ENCODE results near the gene PTPRA. TPM values are rescaled to one million over a fixed set of nuclear protein-coding genes. Genes with fewer than 3 reads are reported as not detected.

PTPRA gene
- total and polyA plus RNA-seq, 4 donors: 113 to 182 (median 166) TPM

- 93% methylated on average over 4 of the region's 4 CpGs for WGBS (ENCODE audit: insufficient coverage)
These were observed 25.5 kb upstream of the PTPRA start for GRCh38 chr20:2847802-2848201.

GRCh38 chr20:2849529-2849928, 23.8 kb upstream of the PTPRA start:
- no peak for DNase-seq (ENCODE audit: low read depth in 4 of 6, low spot score in 6 of 6)
- Histone ChIP-seq H3K27ac (ENCODE audit: low read depth, low read length) (no peak overlapping the region), H3K27me3 (ENCODE audit: control insufficient read depth, insufficient read depth, low read length) (no peaks in the 10 kb centered on the region), H3K4me1 (ENCODE audit: control insufficient read depth, insufficient read depth, low read length) (peaks cover 4% of the 10 kb centered on the region), H3K4me3 (ENCODE audit: low read depth, low read length) (no peak overlapping the region), H3K9me3 (ENCODE audit: control insufficient read depth, insufficient read depth, low read length) (no peaks in the 10 kb centered on the region), H3K36me3 (ENCODE audit: control insufficient read depth, insufficient read depth, low read length) (peaks cover 2% of the 10 kb centered on the region)
- WGBS (ENCODE audit: insufficient coverage): 96% methylated on average over 3 of the region's 4 CpGs

More at GRCh38 chr20:2847802-2848201, 25.5 kb upstream of the PTPRA start:
- Histone ChIP-seq H3K27me3 (ENCODE audit: control insufficient read depth, insufficient read depth, low read length) (no peaks in the 10 kb centered on the region), H3K36me3 (ENCODE audit: control insufficient read depth, insufficient read depth, low read length) (peaks cover 2% of the 10 kb centered on the region), H3K4me1 (ENCODE audit: control insufficient read depth, insufficient read depth, low read length) (peaks cover 4% of the 10 kb centered on the region), H3K27ac (ENCODE audit: low read depth, low read length) (no peak overlapping the region), H3K9me3 (ENCODE audit: control insufficient read depth, insufficient read depth, low read length) (no peaks in the 10 kb centered on the region), H3K4me3 (ENCODE audit: low read depth, low read length) (no peak overlapping the region)
- DNase-seq (ENCODE audit: low read depth in 4 of 6, low spot score in 6 of 6): no peak

- Histone ChIP-seq H3K4me1 (ENCODE audit: control insufficient read depth, insufficient read depth, low read length) (peaks cover 4% of the 10 kb centered on the region), H3K27me3 (ENCODE audit: control insufficient read depth, insufficient read depth, low read length) (no peaks in the 10 kb centered on the region), H3K36me3 (ENCODE audit: control insufficient read depth, insufficient read depth, low read length) (no peaks in the 10 kb centered on the region), H3K27ac (ENCODE audit: low read depth, low read length) (no peak overlapping the region), H3K4me3 (ENCODE audit: low read depth, low read length) (no peak overlapping the region), H3K9me3 (ENCODE audit: control insufficient read depth, insufficient read depth, low read length) (no peaks in the 10 kb centered on the region)
- DNase-seq (ENCODE audit: low read depth in 4 of 6, low spot score in 6 of 6): no peak
- 94% methylated on average over 10 of the region's 10 CpGs for WGBS (ENCODE audit: insufficient coverage)
These were observed 22.2 kb upstream of the PTPRA start for GRCh38 chr20:2851086-2851485.

GRCh38 chr20:2858591-2858990, 14.7 kb upstream of the PTPRA start:
- Histone ChIP-seq H3K9me3 (ENCODE audit: control insufficient read depth, insufficient read depth, low read length) (no peaks in the 10 kb centered on the region), H3K27me3 (ENCODE audit: control insufficient read depth, insufficient read depth, low read length) (no peaks in the 10 kb centered on the region), H3K4me3 (ENCODE audit: low read depth, low read length) (no peak overlapping the region), H3K27ac (ENCODE audit: low read depth, low read length) (no peak overlapping the region), H3K36me3 (ENCODE audit: control insufficient read depth, insufficient read depth, low read length) (peaks cover 41% of the 10 kb centered on the region), H3K4me1 (ENCODE audit: control insufficient read depth, insufficient read depth, low read length) (peaks cover 11% of the 10 kb centered on the region)
- DNase-seq (ENCODE audit: low read depth in 4 of 6, low spot score in 6 of 6): no peak
- 67% methylated on average over 1 of the region's 2 CpGs for WGBS (ENCODE audit: insufficient coverage)

- peaks cover 11% of the 10 kb centered on the region for H3K4me1 ChIP-seq (ENCODE audit: control insufficient read depth, insufficient read depth, low read length)
- 84% methylated on average over 4 of the region's 4 CpGs for WGBS (ENCODE audit: insufficient coverage)
- peaks cover 50% of the 10 kb centered on the region for H3K36me3 ChIP-seq (ENCODE audit: control insufficient read depth, insufficient read depth, low read length)
- DNase-seq (ENCODE audit: low read depth in 4 of 6, low spot score in 6 of 6): peak in 1 of 6 donors; percentile 63
- H3K4me3 ChIP-seq (ENCODE audit: low read depth, low read length): no peak overlapping the region
- no peaks in the 10 kb centered on the region for H3K27me3 ChIP-seq (ENCODE audit: control insufficient read depth, insufficient read depth, low read length)
- no peak overlapping the region for H3K27ac ChIP-seq (ENCODE audit: low read depth, low read length)
- H3K9me3 ChIP-seq (ENCODE audit: control insufficient read depth, insufficient read depth, low read length): no peaks in the 10 kb centered on the region
These were observed 13.8 kb upstream of the PTPRA start for GRCh38 chr20:2859330-2860121.

GRCh38 chr20:2864626-2865025, 8.7 kb upstream of the PTPRA start:
- Histone ChIP-seq H3K36me3 (ENCODE audit: control insufficient read depth, insufficient read depth, low read length) (peaks cover 78% of the 10 kb centered on the region), H3K9me3 (ENCODE audit: control insufficient read depth, insufficient read depth, low read length) (no peaks in the 10 kb centered on the region), H3K27ac (ENCODE audit: low read depth, low read length) (no peak overlapping the region), H3K4me1 (ENCODE audit: control insufficient read depth, insufficient read depth, low read length) (peaks cover 3% of the 10 kb centered on the region), H3K4me3 (ENCODE audit: low read depth, low read length) (no peak overlapping the region), H3K27me3 (ENCODE audit: control insufficient read depth, insufficient read depth, low read length) (no peaks in the 10 kb centered on the region)
- no peak for DNase-seq (ENCODE audit: low read depth in 4 of 6, low spot score in 6 of 6)
- WGBS (ENCODE audit: insufficient coverage): 99% methylated on average over 10 of the region's 12 CpGs

GRCh38 chr20:2865101-2865500, 8.2 kb upstream of the PTPRA start:
- Histone ChIP-seq H3K36me3 (ENCODE audit: control insufficient read depth, insufficient read depth, low read length) (peaks cover 74% of the 10 kb centered on the region), H3K27me3 (ENCODE audit: control insufficient read depth, insufficient read depth, low read length) (no peaks in the 10 kb centered on the region), H3K4me3 (ENCODE audit: low read depth, low read length) (no peak overlapping the region), H3K27ac (ENCODE audit: low read depth, low read length) (no peak overlapping the region), H3K4me1 (ENCODE audit: control insufficient read depth, insufficient read depth, low read length) (no peaks in the 10 kb centered on the region), H3K9me3 (ENCODE audit: control insufficient read depth, insufficient read depth, low read length) (no peaks in the 10 kb centered on the region)
- no peak for DNase-seq (ENCODE audit: low read depth in 4 of 6, low spot score in 6 of 6)
- WGBS (ENCODE audit: insufficient coverage): 96% methylated on average over 10 of the region's 10 CpGs

- no peaks in the 10 kb centered on the region for H3K9me3 ChIP-seq (ENCODE audit: control insufficient read depth, insufficient read depth, low read length)
- no peaks in the 10 kb centered on the region for H3K27me3 ChIP-seq (ENCODE audit: control insufficient read depth, insufficient read depth, low read length)
- peaks cover 68% of the 10 kb centered on the region for H3K36me3 ChIP-seq (ENCODE audit: control insufficient read depth, insufficient read depth, low read length)
- peaks cover 1% of the 10 kb centered on the region for H3K4me1 ChIP-seq (ENCODE audit: control insufficient read depth, insufficient read depth, low read length)
- DNase-seq (ENCODE audit: low read depth in 4 of 6, low spot score in 6 of 6): no peak
- no peak overlapping the region for H3K4me3 ChIP-seq (ENCODE audit: low read depth, low read length)
- 87% methylated on average over 3 of the region's 3 CpGs for WGBS (ENCODE audit: insufficient coverage)
- H3K27ac ChIP-seq (ENCODE audit: low read depth, low read length): no peak overlapping the region
These were observed 7.7 kb upstream of the PTPRA start for GRCh38 chr20:2865630-2866029.

- Histone ChIP-seq H3K36me3 (ENCODE audit: control insufficient read depth, insufficient read depth, low read length) (peaks cover 62% of the 10 kb centered on the region), H3K4me1 (ENCODE audit: control insufficient read depth, insufficient read depth, low read length) (peaks cover 7% of the 10 kb centered on the region), H3K27me3 (ENCODE audit: control insufficient read depth, insufficient read depth, low read length) (no peaks in the 10 kb centered on the region), H3K9me3 (ENCODE audit: control insufficient read depth, insufficient read depth, low read length) (no peaks in the 10 kb centered on the region), H3K4me3 (ENCODE audit: low read depth, low read length) (no peak overlapping the region), H3K27ac (ENCODE audit: low read depth, low read length) (no peak overlapping the region)
- 98% methylated on average over 5 of the region's 11 CpGs for WGBS (ENCODE audit: insufficient coverage)
- no peak for DNase-seq (ENCODE audit: low read depth in 4 of 6, low spot score in 6 of 6)
These were observed 7.0 kb upstream of the PTPRA start for GRCh38 chr20:2866236-2866635.
